ENCODE data around the gene SIX1.
A peak's percentile ranks its signal among the peaks of the same experiment; 100 is the strongest.

SIX1 gene

DNA sequence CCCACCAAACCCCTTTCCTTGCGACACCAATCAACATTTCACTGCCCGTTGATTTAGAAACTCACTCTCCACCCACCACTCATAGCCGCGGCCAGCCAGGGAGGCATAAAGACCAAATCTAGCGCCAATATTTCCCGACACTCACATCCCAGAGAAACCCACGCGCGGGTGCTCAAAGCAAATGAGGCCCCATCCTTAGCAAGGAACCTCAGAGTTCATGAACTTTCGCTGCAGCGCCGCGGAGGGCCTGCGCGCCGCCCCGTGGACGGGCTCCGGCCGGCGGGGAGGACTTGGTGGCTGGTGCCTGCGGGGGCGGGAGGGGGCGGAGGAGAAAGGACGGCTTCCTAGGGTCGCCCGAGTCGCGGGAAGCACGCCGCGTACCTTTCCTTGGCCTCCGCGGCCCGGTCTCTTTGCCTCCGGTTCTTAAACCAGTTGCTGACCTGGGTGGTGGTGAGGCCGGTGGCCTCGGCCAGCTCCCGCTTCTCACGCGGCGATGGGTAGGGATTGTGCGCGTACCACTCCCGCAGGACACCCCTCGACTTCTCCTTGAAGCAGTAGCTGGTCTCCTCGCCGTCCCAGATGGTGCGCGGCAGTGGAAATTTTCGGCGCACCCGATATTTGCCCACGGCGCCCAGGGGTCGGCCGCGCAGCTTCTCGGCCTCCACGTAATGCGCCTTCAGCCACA is 886 bp downstream of the SIX1 start:
- peak overlapping the region; percentile 74 for H3K4me3 ChIP-seq (ENCODE audit: low read depth, low read length)
- ChIA-PET CTCF (interaction anchor here (0.8 to 2.4 kb wide), 5 partner anchors 11 to 637 kb away, joined by 3 to 14 read pairs (median 3); no protein-coding TSS in a partner anchor), POLR2A (interaction anchor here (1.4 to 1.7 kb wide), 2 partner anchors 9 to 11 kb away, joined by 4 read pairs; no protein-coding TSS in a partner anchor)
- no peak for DNase-seq (ENCODE audit: low read depth, low spot score)
- TF ChIP-seq, protein P1, sequence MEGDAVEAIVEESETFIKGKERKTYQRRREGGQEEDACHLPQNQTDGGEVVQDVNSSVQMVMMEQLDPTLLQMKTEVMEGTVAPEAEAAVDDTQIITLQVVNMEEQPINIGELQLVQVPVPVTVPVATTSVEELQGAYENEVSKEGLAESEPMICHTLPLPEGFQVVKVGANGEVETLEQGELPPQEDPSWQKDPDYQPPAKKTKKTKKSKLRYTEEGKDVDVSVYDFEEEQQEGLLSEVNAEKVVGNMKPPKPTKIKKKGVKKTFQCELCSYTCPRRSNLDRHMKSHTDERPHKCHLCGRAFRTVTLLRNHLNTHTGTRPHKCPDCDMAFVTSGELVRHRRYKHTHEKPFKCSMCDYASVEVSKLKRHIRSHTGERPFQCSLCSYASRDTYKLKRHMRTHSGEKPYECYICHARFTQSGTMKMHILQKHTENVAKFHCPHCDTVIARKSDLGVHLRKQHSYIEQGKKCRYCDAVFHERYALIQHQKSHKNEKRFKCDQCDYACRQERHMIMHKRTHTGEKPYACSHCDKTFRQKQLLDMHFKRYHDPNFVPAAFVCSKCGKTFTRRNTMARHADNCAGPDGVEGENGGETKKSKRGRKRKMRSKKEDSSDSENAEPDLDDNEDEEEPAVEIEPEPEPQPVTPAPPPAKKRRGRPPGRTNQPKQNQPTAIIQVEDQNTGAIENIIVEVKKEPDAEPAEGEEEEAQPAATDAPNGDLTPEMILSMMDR (IDR thresholded peaks at IDR 0.05; ENCODE audit: insufficient read depth, low read length, missing control alignments) = peak; percentile 21

DNA sequence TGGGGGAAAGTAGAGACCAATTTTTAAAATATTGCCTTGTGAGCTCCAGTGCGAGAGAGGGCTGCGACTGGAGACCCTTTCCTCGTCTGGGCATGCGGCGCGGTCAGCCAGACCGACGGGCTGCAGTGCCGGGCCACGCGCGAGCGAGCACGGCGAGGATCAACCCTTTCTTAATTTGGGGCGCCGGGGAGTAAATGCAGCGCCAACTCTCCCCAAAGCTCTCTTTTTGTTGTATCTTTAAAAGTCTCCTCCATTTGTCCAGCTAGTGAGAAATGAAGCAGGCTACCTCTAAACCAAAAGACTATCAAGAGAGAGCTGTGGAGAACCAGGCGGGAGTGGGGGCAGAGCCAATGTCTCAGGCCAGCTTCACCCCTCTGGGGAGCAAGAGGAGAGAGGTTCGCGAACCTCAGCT is 1.4 kb downstream of the SIX1 start:
- peak overlapping the region; percentile 74 for H3K4me3 ChIP-seq (ENCODE audit: low read depth, low read length)
- DNase-seq (ENCODE audit: low read depth, low spot score) = no peak
- POLR2A ChIA-PET = interaction anchor here (1.4 to 1.7 kb wide), 2 partner anchors 9 to 10 kb away, joined by 4 read pairs; no protein-coding TSS in a partner anchor
- CTCF ChIA-PET = interaction anchor here (0.8 to 2.4 kb wide), 4 partner anchors 11 to 638 kb away, joined by 3 to 14 read pairs (median 3); no protein-coding TSS in a partner anchor
- TF ChIP-seq, protein P1 (IDR thresholded peaks at IDR 0.05; ENCODE audit: insufficient read depth, low read length, missing control alignments) = no peak

DNA sequence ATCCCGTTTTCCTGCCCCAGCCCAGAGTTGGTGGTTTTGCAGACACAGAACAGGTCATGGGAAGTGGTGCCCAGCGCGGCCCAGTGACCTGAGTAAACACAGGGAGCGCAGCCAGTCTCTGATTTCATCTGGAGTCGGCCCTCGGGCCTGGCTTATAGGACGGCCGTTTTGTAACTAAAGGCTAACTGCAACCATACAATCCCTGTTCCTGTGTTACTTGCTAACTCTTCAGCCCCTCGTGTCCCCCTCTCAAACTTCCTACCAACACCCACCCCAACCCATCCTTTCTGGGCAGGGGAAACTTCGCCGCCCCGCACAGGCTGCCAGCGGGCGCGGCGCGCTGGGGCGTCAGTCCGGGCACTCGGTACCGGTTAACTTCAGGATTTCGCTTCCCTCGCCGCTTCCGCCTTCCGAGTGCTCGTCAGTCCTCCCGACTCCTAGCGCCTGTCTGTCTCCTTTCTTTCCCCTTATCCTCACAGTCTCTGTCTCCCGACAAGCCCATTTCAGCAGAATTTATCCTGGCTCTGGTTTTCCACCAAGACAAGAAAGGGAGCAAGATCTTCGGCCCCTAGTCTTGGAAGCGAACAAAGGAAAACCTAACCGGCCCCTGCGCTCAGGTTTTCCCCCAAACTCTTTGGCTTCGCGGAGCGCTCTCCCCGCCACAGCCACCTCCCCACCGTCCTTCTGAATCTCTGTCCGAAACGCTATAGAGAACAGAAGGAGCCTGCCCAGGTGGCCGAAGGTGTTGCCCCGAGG is 2.0 kb downstream of the SIX1 start:
- ChIA-PET POLR2A (interaction anchor here (1.2 to 1.7 kb wide), 3 partner anchors 10 to 15 kb away, joined by 4 read pairs; no protein-coding TSS in a partner anchor), CTCF (interaction anchor here (0.8 to 2.4 kb wide), 4 partner anchors 10 to 609 kb away, joined by 3 to 14 read pairs (median 4); no protein-coding TSS in a partner anchor)
- peak overlapping the region; percentile 74 for H3K4me3 ChIP-seq (ENCODE audit: low read depth, low read length)
- no peak for DNase-seq (ENCODE audit: low read depth, low spot score)
- TF ChIP-seq, protein P1 (IDR thresholded peaks at IDR 0.05; ENCODE audit: insufficient read depth, low read length, missing control alignments) = no peak

DNA sequence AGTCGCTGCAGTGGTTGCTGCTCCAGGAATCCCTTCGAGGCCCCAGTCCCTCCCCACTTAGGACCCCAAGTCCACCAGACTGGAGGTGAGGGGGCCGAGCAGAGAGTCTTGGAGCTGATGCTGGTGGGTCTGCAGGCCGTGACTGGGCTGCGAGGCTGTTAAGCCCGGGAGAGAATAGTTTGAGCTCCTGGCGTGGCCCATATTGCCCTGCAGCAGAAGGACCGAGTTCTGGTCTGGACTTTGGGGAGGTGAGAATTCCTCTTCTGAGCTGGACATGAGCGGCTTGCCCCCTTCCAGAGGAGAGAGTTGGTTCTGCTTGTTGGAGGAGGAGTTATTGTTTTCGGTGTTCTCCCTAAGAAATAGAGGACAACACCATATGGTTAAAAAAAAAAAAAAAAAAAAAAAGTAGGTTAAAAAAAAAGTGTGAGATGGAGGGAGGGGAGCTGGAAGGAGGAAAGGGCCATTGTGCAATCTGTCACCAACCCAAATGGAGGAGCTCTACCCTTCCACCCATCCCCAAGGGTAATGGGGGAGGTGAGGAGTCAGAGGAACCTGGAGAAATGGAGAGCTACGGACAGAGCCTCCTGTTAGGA is 3.0 kb downstream of the SIX1 start:
- TF ChIP-seq, protein P1 (IDR thresholded peaks at IDR 0.05; ENCODE audit: insufficient read depth, low read length, missing control alignments) = no peak
- H3K4me3 ChIP-seq (ENCODE audit: low read depth, low read length) = peak overlapping the region; percentile 74
- DNase-seq (ENCODE audit: low read depth, low spot score) = no peak
- ChIA-PET POLR2A (interaction anchor here (1.2 kb wide), 1 partner anchor 14 kb away, joined by 4 read pairs; no protein-coding TSS in a partner anchor), CTCF (interaction anchor here (1.2 kb wide), 1 partner anchor 21 kb away, joined by 6 read pairs; no protein-coding TSS in a partner anchor)

DNA sequence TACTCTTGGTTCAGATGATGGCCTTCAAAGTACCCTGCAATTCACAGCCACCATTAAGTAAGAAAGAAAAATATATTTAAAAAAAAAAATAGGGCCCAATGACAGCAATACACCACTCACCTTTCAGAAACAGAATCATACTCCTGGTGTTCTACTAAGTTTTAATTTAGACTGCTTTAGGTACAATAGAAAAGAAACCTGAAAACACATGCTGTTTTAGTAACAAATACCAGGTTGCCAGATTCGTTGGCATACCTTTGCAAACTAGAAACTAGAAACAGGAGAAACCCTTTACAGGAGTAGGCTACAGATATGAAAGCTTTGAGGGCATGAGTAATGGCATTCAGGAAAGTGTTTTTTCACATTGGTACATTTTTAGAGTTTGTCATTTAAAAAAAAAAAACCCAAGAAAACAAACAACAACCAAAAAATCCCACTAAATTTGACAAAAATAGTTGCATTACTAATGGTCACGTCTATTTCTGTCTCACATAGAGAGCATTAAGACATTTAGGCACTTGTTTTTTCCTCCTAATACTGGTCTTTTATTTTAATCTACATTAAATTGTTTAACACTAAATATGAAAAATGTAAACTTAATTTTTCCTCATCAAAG is 4.0 kb downstream of the SIX1 start:
- DNase-seq (ENCODE audit: low read depth, low spot score) = no peak
- TF ChIP-seq, protein P1 (IDR thresholded peaks at IDR 0.05; ENCODE audit: insufficient read depth, low read length, missing control alignments) = no peak
- no peak overlapping the region for H3K4me3 ChIP-seq (ENCODE audit: low read depth, low read length)
- CTCF ChIA-PET = interaction anchor here (1.2 to 1.5 kb wide), 4 partner anchors 11 to 607 kb away, joined by 3 to 4 read pairs (median 4); no protein-coding TSS in a partner anchor
- POLR2A ChIA-PET = no interaction called here
